H9 (cell line): ENCODE measurements around the gene DXO. TPM values are rescaled to one million over a fixed set of nuclear protein-coding genes. Genes with fewer than 3 reads are reported as not detected.
"Not testable (repeated sequence)": the region's sequence is repeated elsewhere in the genome, so short reads cannot be mapped to it uniquely, and the experiment has no call there.

Experiments used
- DNase-seq: peaks from one replicate; pipeline ENCODE4 v3.0.0-alpha.2; 2017
- H2AFZ ChIP-seq: one replicate; pipeline ENCODE4 v1.6.1; 2013; ENCODE audit warnings: mild to moderate bottlenecking, low read length, control low read depth, moderate library complexity
- H2AK5ac ChIP-seq: 2 replicates; pipeline ENCODE4 v1.6.1; 2013; ENCODE audit warnings: low read length, control low read depth, mixed read lengths; ENCODE audit not compliant: insufficient read length
- H2BK120ac ChIP-seq: one replicate; pipeline ENCODE4 v1.6.1; 2013; ENCODE audit warnings: low read depth, mild to moderate bottlenecking, low read length, control low read depth, inconsistent platforms; ENCODE audit not compliant: poor library complexity, severe bottlenecking
- H2BK12ac ChIP-seq: 2 replicates; pipeline ENCODE4 v1.6.1; 2013; ENCODE audit warnings: low read length, control low read depth, mixed read lengths, low read depth; ENCODE audit not compliant: insufficient read length
- H2BK15ac ChIP-seq: 2 replicates; pipeline ENCODE4 v1.6.1; 2013; ENCODE audit warnings: low read depth, low read length, control low read depth
- H2BK20ac ChIP-seq: one replicate; pipeline ENCODE4 v1.6.1; 2013; ENCODE audit warnings: low read depth, mild to moderate bottlenecking, low read length, control low read depth, inconsistent platforms; ENCODE audit not compliant: poor library complexity, severe bottlenecking
- H2BK5ac ChIP-seq: 2 replicates; pipeline ENCODE4 v1.6.1; 2013; ENCODE audit warnings: low read length, control low read depth, mixed read lengths; ENCODE audit not compliant: insufficient read length
- H3K14ac ChIP-seq: 2 replicates; pipeline ENCODE4 v1.6.1; 2013; ENCODE audit warnings: low read length, control low read depth; ENCODE audit not compliant: insufficient read depth
- H3K18ac ChIP-seq: 2 replicates; pipeline ENCODE4 v1.6.1; 2013; ENCODE audit warnings: low read depth, mild to moderate bottlenecking, mixed read lengths, low read length, control low read depth; ENCODE audit not compliant: insufficient read length
- H3K23ac ChIP-seq: 2 replicates; pipeline ENCODE4 v1.6.1; 2013; ENCODE audit warnings: low read length, control low read depth, mixed read lengths, low read depth; ENCODE audit not compliant: insufficient read length
- H3K23me2 ChIP-seq: 2 replicates; pipeline ENCODE4 v1.6.1; 2013; ENCODE audit warnings: low read depth, mild to moderate bottlenecking, mixed read lengths, low read length, control low read depth; ENCODE audit not compliant: insufficient read length, poor library complexity, severe bottlenecking
- H3K27ac ChIP-seq: 2 replicates; pipeline ENCODE4 v1.5.1; 2013; ENCODE audit warnings: low read length, control low read depth, mixed read lengths, low read depth; ENCODE audit not compliant: insufficient read length
- H3K27me3 ChIP-seq: 2 replicates; pipeline ENCODE4 v1.6.1; 2013; ENCODE audit warnings: low read length, control low read depth, inconsistent platforms; ENCODE audit not compliant: insufficient read depth
- H3K4ac ChIP-seq: 2 replicates; pipeline ENCODE4 v1.6.1; 2013; ENCODE audit warnings: low read depth, mild to moderate bottlenecking, control low read depth, inconsistent platforms, low read length, moderate library complexity
- H3K4me1 ChIP-seq: 2 replicates; pipeline ENCODE4 v1.6.1; 2013; ENCODE audit warnings: low read length, control low read depth, inconsistent platforms; ENCODE audit not compliant: insufficient read depth
- H3K4me2 ChIP-seq: 2 replicates; pipeline ENCODE4 v1.6.1; 2013; ENCODE audit warnings: low read length, control low read depth, mixed read lengths; ENCODE audit not compliant: insufficient read length, insufficient read depth
- H3K56ac ChIP-seq: 2 replicates; pipeline ENCODE4 v1.6.1; 2013; ENCODE audit warnings: low read depth, mild to moderate bottlenecking, mixed read lengths, low read length, control low read depth; ENCODE audit not compliant: insufficient read length
- H3K79me1 ChIP-seq: 2 replicates; pipeline ENCODE4 v1.6.1; 2013; ENCODE audit warnings: low read depth, mild to moderate bottlenecking, moderate library complexity, low read length, control low read depth, inconsistent platforms; ENCODE audit not compliant: insufficient read depth, poor library complexity, severe bottlenecking
- H3K79me2 ChIP-seq: 2 replicates; pipeline ENCODE4 v1.6.1; 2013; ENCODE audit warnings: low read length, control low read depth, inconsistent platforms; ENCODE audit not compliant: insufficient read depth
- H3K9ac ChIP-seq: 2 replicates; pipeline ENCODE4 v1.6.1; 2013; ENCODE audit warnings: low read length, control low read depth, mixed read lengths; ENCODE audit not compliant: insufficient read length; ENCODE audit errors: extremely low read depth
- H3K9me3 ChIP-seq: one replicate; pipeline ENCODE4 v1.6.1; 2013; ENCODE audit warnings: low read depth, low read length, inconsistent platforms; ENCODE audit not compliant: control insufficient read depth
- H3T11ph ChIP-seq: one replicate; pipeline ENCODE4 v1.6.1; 2013; ENCODE audit warnings: mild to moderate bottlenecking, low read length, control low read depth, inconsistent platforms
- H4K20me1 ChIP-seq: one replicate; pipeline ENCODE4 v1.6.1; 2013; ENCODE audit not compliant: control insufficient read depth, insufficient read length, insufficient read depth
- H4K5ac ChIP-seq: 2 replicates; pipeline ENCODE4 v1.6.1; 2013; ENCODE audit warnings: low read depth, mild to moderate bottlenecking, mixed read lengths, low read length, control low read depth; ENCODE audit not compliant: insufficient read length
- H4K8ac ChIP-seq: replicated peaks from 2 replicates; pipeline ENCODE4 v1.6.1; 2013; ENCODE audit warnings: low read length, control low read depth, mixed read lengths, low read depth; ENCODE audit not compliant: insufficient read length
- H4K91ac ChIP-seq: 2 replicates; pipeline ENCODE4 v1.6.1; 2013; ENCODE audit warnings: low read depth, mild to moderate bottlenecking, moderate library complexity, mixed read lengths, low read length, control low read depth; ENCODE audit not compliant: insufficient read length
- H3K27ac Mint-ChIP-seq, 3 experiments: 2 replicates in 2 of 3; 3 replicates in 1 of 3; pipeline ENCODE4 v1.8.0; 2020 to 2021; ENCODE audit warnings: mixed read lengths in 3 of 3, mild to moderate bottlenecking in 1 of 3, moderate library complexity in 1 of 3
- H3K27me3 Mint-ChIP-seq: 2 replicates; pipeline ENCODE4 v1.8.0; 2021; ENCODE audit warnings: low read depth, mild to moderate bottlenecking, moderate library complexity, mixed read lengths
- H3K36me3 Mint-ChIP-seq, 3 experiments: 2 replicates in 2 of 3; 3 replicates in 1 of 3; pipeline ENCODE4 v1.8.0; 2020 to 2021; ENCODE audit warnings: low read depth in 3 of 3, mixed read lengths in 3 of 3; ENCODE audit not compliant: insufficient read depth in 1 of 3
- H3K4me1 Mint-ChIP-seq, 2 experiments: 2 replicates each; pipeline ENCODE4 v1.8.0; 2020; ENCODE audit warnings: mixed read lengths in 2 of 2
- H3K4me3 Mint-ChIP-seq, 2 experiments: 2 replicates in 1 of 2; 3 replicates in 1 of 2; pipeline ENCODE4 v1.8.0; 2020 to 2021; ENCODE audit warnings: mild to moderate bottlenecking in 2 of 2, mixed read lengths in 2 of 2, moderate library complexity in 1 of 2
- H3K9me3 Mint-ChIP-seq, 2 experiments: 2 replicates in 1 of 2; 3 replicates in 1 of 2; pipeline ENCODE4 v1.8.0; 2020; ENCODE audit warnings: mild to moderate bottlenecking in 2 of 2, mixed read lengths in 2 of 2, moderate library complexity in 1 of 2
- WGBS: extraction: QIAGEN DNeasy Blood & Tissue Kit; methylation state at CpG from one replicate; pipeline ENCODE4 v1.1.7; 2013; ENCODE audit warnings: missing lambda C conversion rate, low lambda C conversion rate, mixed read lengths; ENCODE audit not compliant: insufficient read length; ENCODE audit errors: extremely low coverage; 5-methylcytosine and 5-hydroxymethylcytosine counted together
- long read RNA-seq: library from polyadenylated mRNA; unstranded; transcript quantifications from one replicate; pipeline ENCODE4 v2.0.0, GENCODE V29; 2020
- total RNA-seq: library from RNA; stranded (reverse); gene quantifications from 2 replicates; pipeline ENCODE4 v1.2.1, GENCODE V29; 2021
- TF ChIP-seq, protein P1 (sequence below): fragments of 200-600 bp; sonication (generic); conservative IDR thresholded peaks from 3 replicates; pipeline ENCODE4 v1.8.0; 2021; ENCODE audit warnings: antibody characterized with exemption, mild to moderate bottlenecking

Gene DXO
- total RNA-seq = 21.6 and 22.9 TPM in 2 replicates
- long read RNA-seq, transcript DXO-201 (7 exons, 1,628 nt) = major isoform, 74 of 158 reads
- long read RNA-seq, transcript DXO-202 (7 exons, 1,667 nt) = minor isoform, 15 of 158 reads
- long read RNA-seq, partial matches to known transcripts = 7 of 158 reads
- long read RNA-seq, other reads (novel, unspliced or antisense) = 54 of 158 reads

DNA sequence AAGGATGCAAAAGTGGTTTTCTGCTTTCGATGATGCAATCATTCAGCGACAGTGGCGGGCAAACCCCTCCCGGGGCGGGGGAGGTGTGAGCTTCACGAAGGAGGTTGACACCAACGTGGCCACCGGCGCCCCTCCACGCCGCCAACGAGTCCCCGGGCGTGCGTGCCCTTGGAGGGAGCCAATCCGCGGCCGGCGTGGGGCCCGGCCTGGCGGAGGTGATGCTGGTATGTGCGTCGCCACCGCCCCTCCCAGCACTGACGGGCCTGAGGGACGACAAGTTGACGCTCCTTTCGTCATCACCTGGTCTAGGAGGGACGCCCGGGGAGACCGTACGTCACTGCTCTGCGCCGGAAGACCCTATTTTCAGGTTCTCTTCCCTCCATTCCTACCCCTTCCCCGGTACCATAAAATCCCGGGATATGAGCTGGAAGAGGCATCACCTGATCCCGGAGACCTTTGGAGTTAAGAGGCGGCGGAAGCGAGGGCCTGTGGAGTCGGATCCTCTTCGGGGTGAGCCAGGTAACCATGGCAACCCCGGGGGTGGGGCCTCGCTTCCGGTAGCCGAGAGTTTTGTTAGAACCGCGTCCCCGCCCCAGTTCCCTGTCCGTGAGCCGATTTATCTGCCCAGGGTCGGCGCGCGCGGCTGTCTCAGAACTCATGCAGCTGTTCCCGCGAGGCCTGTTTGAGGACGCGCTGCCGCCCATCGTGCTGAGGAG, at the start of gene DXO:
Gene DXO, minus strand, starts transcription at position 146 of the 716 bp plus-strand sequence. CDS start 463 bp downstream, outside the sequence.
- no peak within 1 kb of the TSS for H2BK120ac ChIP-seq
- peak within 1 kb of the TSS; percentile 94 for H3K4me2 ChIP-seq
- peak within 1 kb of the TSS; percentile 87 for H3K18ac ChIP-seq
- peaks cover 6 to 13% of the 10 kb centered on the region in 2 experiments for H3K9me3 Mint-ChIP-seq
- H4K5ac ChIP-seq = peak within 1 kb of the TSS; percentile 13
- H3K27ac ChIP-seq = peak within 1 kb of the TSS; percentile 16
- peaks cover 8 to 11% of the 10 kb centered on the region in 2 experiments for H3K4me1 Mint-ChIP-seq
- no peaks in the 10 kb centered on the region for H3K9me3 ChIP-seq
- H3K4me1 ChIP-seq = peaks cover 3% of the 10 kb centered on the region; the same call in 1 of the 2 replicates
- no peak within 1 kb of the TSS for H2BK20ac ChIP-seq
- H3K27ac Mint-ChIP-seq = peak within 1 kb of the TSS; percentile 100
- peak within 1 kb of the TSS; percentile 2 for H4K91ac ChIP-seq
- TF ChIP-seq, protein P1, sequence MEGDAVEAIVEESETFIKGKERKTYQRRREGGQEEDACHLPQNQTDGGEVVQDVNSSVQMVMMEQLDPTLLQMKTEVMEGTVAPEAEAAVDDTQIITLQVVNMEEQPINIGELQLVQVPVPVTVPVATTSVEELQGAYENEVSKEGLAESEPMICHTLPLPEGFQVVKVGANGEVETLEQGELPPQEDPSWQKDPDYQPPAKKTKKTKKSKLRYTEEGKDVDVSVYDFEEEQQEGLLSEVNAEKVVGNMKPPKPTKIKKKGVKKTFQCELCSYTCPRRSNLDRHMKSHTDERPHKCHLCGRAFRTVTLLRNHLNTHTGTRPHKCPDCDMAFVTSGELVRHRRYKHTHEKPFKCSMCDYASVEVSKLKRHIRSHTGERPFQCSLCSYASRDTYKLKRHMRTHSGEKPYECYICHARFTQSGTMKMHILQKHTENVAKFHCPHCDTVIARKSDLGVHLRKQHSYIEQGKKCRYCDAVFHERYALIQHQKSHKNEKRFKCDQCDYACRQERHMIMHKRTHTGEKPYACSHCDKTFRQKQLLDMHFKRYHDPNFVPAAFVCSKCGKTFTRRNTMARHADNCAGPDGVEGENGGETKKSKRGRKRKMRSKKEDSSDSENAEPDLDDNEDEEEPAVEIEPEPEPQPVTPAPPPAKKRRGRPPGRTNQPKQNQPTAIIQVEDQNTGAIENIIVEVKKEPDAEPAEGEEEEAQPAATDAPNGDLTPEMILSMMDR = no peak
- peak within 1 kb of the TSS; percentile 91 to 97 for H3K4me3 Mint-ChIP-seq
- H3K9ac ChIP-seq = peak within 1 kb of the TSS; percentile 59
- WGBS = no CpG with 5 or more reads among the region's 62 CpGs
- no peaks in the 10 kb centered on the region; the same call in 1 of the 2 replicates for H3K27me3 Mint-ChIP-seq
- no peak within 1 kb of the TSS for H3T11ph ChIP-seq
- H2BK5ac ChIP-seq = no peak within 1 kb of the TSS
- no peaks in the 10 kb centered on the region; the same call in 1 of the 2 replicates for H3K79me2 ChIP-seq
- no peaks in the 10 kb centered on the region for H3K79me1 ChIP-seq
- H3K4ac ChIP-seq = 0 out of 2 replicates have a peak within 1 kb of the TSS, but pooled peaks have one; percentile 3
- H4K20me1 ChIP-seq = no peaks in the 10 kb centered on the region
- peak within 1 kb of the TSS; percentile 56; the same call in 1 of the 2 replicates for H3K14ac ChIP-seq
- H2BK12ac ChIP-seq = peak within 1 kb of the TSS; percentile 18
- no peak within 1 kb of the TSS for H2BK15ac ChIP-seq
- no peak within 1 kb of the TSS for H4K8ac ChIP-seq
- H2AFZ ChIP-seq = no peak within 1 kb of the TSS
- H3K23me2 ChIP-seq = peaks cover 6% of the 10 kb centered on the region
- no peak within 1 kb of the TSS for H3K23ac ChIP-seq
- H3K56ac ChIP-seq = no peak within 1 kb of the TSS
- H3K36me3 Mint-ChIP-seq = peaks cover 32 to 61% (median 56%) of the 10 kb centered on the region in 3 experiments
- no peaks in the 10 kb centered on the region for H3K27me3 ChIP-seq
- DNase-seq = peak; percentile 97
- H2AK5ac ChIP-seq = no peak within 1 kb of the TSS

DNA sequence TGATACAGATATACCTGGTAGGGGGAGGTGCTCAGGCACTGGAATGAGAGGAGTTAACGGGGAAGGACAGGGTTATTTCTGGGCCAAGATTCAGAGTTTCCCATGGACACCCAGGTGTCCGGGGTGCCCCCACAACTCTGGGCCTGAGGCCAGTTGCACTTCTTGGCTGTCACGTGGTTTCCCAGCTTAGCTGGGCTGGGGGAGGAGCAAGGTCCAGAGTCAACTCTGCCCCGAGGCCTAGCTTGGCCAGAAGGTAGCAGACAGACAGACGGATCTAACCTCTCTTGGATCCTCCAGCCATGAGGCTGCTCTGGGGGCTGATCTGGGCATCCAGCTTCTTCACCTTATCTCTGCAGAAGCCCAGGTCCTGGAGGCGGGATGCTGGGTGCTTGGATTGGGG, 42.6 kb upstream of the DXO start, which contains the start of gene C4B:
Gene C4B, plus strand, starts transcription at position 249 of the 400 bp plus-strand sequence. Its CDS starts 51 bp downstream, at position 300.
- not testable (repeated sequence) for H3K18ac ChIP-seq, H4K8ac ChIP-seq, H3K27me3 Mint-ChIP-seq, H2BK120ac ChIP-seq, H3K4me2 ChIP-seq, H2BK15ac ChIP-seq, H3K14ac ChIP-seq, H3K4me1 ChIP-seq, H3K23ac ChIP-seq, H3K23me2 ChIP-seq, H3K4me3 Mint-ChIP-seq, H3K4ac ChIP-seq, H3K9ac ChIP-seq, H3K27me3 ChIP-seq, H2AFZ ChIP-seq, H4K91ac ChIP-seq, H3K79me1 ChIP-seq, H4K20me1 ChIP-seq, H3K9me3 Mint-ChIP-seq, H3K56ac ChIP-seq, H3K27ac Mint-ChIP-seq, H3K79me2 ChIP-seq, H3K9me3 ChIP-seq, H2BK5ac ChIP-seq, H2BK20ac ChIP-seq, H2AK5ac ChIP-seq, H3K27ac ChIP-seq, DNase-seq, H3T11ph ChIP-seq, H3K36me3 Mint-ChIP-seq, H3K4me1 Mint-ChIP-seq, H4K5ac ChIP-seq, H2BK12ac ChIP-seq
- WGBS = no CpG with 5 or more reads among the region's 6 CpGs
